GM21515 (cell line): ENCODE data around the gene CREBL2.
"Not testable (repeated sequence)": the region's sequence is repeated elsewhere in the genome, so short reads cannot be mapped to it uniquely, and the experiment has no call there.

Experiments
- ATAC-seq: cut with Tn5 transposase; IDR thresholded peaks from one replicate; pipeline ENCODE4 v1.9.1; 2021; ENCODE audit not compliant: unreplicated experiment

The CREBL2 gene

DNA sequence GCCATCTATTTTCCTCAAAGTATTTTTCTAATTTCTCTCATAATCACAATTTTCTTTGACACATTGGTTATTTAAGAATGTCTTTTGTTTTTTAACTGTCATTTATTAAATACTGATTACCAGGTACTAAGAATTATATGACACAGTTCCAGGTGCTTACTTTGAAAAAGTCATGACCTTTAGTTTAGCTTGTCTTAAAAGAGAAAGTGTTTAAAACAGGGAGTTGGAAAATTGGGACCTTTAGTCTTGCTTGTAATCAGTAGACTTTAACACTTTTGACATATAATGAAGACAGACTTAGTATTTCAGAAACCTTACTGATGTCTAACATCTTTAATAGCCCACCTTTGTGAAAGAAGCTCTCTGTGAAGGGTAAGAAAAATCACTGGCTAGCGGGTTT is 19.2 kb downstream of the CREBL2 start:
- no peak for ATAC-seq

DNA sequence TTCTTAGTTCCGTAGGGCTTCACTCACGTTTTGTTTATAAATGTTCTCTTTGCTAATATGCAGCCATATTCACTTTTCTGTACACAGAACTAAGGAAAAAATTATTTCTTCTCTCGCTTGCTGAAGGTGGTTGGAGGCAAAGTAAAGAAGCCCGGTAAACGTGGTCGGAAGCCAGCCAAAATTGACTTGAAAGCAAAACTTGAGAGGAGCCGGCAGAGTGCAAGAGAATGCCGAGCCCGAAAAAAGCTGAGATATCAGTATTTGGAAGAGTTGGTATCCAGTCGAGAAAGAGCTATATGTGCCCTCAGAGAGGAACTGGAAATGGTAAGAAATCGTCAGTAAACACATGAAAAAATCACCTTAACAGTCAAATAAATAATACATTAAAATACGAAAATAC is 24.0 kb downstream of the CREBL2 start:
- ATAC-seq, result no peak

GRCh38 chr12:12636641-12637040 is 25.0 kb downstream of the CREBL2 start:
- peak; percentile 69 for ATAC-seq

DNA sequence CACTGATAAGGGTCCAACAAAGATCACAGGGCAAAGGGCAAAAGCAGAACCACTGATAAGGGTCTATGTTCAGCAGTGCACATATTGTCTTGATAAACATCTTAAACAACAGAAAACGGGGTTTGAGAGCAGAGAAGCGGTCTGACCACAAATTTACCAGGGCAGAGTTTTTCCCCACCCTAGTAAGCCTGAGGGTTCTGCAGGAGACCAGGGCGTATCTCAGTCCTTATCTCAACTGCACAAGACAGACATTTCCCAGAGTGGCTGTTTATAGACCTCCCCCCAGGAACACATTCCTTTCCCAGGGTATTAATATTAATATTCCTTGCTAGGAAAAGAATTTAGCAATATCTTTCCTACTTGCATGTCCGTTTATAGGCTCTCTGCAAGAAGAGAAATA is 28.3 kb downstream of the CREBL2 start:
- ATAC-seq, result not testable (repeated sequence)

DNA sequence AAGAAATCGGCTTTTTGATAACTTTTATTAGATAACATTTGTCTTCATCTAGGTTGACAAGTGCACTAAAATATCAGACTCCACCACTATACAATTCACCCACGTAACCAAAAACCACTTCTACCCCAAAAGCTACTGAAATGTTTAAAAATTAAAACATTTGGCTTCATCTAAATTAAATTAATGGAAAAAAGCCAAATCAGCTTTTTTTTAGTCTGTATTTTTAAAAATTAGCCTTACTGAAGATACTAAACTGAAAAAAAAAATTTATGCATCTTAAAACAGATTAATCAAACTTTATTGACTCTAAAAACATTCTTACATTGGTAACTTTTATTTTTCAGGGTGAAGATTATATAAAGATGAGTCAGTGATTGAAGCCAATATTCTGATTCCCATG is 30.0 kb downstream of the CREBL2 start:
- no peak for ATAC-seq

GRCh38 chr12:12642916-12643315 is 31.2 kb downstream of the CREBL2 start:
- ATAC-seq, result no peak

DNA sequence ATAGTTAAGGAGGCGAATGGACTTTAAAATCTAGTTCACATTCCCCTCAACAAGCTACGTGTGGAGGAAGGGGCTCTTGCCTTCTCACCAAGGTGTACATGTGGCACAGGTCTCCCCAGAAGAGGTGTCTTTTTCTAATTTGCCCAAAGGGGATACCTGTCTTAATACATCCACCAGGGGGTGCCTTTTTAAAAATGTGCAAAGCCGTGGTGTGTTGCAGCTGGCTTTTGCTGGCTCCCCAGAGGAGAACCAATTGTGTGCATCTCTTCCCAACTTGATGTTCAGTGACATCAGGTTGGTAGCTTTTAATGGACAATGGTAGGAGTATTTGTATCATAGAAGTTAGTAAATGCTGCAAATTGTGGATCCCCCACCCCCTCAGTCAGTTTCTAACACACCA is 33.8 kb downstream of the CREBL2 start:
- peak; percentile 63 for ATAC-seq

DNA sequence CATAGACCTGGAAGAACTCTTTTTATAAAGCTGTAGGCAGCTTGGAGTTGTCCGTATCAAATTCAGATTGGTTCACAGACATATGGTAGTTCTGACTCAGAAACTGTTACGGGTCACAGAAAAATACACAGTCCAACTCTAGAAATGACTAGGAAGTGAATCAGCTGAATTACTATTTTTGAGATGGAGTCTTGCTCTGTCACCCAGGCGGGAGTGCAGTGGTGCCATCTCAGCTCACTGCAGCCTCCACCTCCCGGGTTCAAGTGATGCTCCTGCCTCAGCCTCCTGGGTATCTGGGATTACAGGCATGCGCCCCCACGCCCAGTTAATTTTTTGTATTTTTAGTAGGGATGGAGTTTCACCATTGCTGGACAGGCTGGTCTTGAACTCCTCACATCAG is 34.3 kb downstream of the CREBL2 start:
- ATAC-seq, result not testable (repeated sequence)

DNA sequence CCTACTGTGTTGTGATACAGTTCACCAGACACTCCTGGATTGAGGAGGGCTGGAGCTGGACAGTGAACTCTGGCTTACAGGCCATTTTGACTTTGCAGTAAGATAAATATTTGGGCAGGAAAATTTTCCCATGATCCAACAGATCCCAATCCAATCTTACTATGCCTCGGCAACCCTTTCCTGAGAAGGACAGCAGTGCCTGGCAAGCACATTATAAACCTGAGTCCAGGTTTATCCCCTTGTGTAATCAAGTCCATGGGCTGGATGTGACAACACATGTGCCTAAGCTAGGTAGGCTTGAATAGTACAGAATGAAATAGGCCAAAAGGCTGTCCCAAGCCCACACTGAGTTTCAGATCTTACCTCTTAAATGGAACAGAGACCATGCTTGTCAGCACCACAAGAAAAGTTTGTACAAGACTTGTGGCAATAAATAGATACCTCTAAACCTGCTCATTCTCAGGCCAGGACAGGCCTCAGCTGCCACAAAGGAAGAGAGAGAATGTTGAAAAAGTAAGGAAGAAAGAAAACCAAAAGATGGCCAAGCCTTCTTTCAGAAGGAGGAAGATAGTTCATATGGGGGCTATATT is 34.9 kb downstream of the CREBL2 start:
- ATAC-seq, result no peak

GRCh38 chr12:12648284-12648683 is 36.6 kb downstream of the CREBL2 start:
- ATAC-seq, result no peak

DNA sequence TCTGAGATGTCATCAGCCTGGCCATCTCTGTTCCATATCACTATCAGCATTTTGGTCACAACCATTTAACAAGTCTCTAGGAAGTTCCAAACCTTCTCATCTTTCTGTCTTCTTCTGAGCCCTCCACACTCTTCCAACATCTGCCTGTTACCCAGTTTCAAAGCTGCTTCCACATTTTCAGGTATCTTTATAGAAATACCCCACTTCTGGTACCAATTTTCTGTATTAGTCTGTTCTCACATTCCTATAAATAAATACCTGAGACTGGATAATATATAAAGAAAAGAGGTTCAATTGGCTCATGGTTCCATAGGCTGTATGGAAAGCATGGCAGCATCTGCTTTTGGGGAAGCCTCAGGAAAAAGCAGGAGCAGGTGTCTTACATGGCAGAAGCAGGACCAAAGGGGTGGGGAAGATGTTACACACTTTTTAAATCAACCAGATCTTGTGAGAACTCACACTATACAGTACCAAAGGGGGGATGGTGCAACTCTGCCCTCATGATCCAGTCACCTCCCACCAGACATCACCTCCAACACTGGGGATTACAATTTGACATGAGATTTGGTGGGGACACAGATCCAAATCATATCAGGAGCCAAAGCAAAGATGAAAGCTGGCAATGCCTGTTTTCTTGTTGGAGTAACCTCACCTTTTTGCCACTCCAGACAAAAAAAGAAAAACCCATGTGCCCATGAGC is 37.4 kb downstream of the CREBL2 start:
- ATAC-seq, result no peak

- no peak for ATAC-seq
Measured at GRCh38 chr12:12651752-12652151, 40.1 kb downstream of the CREBL2 start.

GRCh38 chr12:12652704-12653103 is 41.0 kb downstream of the CREBL2 start:
- not testable (repeated sequence) for ATAC-seq

DNA sequence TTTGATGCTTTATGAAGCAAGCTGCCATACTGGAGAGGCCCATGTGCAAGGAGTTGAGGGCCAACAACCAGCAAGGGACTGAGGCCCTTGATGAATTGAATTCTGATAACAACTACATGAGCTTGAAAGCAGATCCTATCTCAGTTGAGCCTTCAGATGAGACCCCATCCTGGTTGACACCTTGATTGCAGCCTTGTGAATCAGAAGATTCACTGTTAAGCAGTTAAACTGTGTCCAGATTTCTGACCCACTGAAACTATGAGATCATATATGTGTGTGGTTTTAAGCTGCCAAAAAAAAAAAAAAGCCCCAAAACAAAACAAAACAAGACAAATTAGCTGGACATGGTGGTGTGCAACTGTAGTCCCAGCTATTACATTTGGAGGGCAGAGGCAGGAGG is 42.2 kb downstream of the CREBL2 start:
- no peak for ATAC-seq

- ATAC-seq, result no peak
Measured at GRCh38 chr12:12654691-12655460, 43.2 kb downstream of the CREBL2 start.

DNA sequence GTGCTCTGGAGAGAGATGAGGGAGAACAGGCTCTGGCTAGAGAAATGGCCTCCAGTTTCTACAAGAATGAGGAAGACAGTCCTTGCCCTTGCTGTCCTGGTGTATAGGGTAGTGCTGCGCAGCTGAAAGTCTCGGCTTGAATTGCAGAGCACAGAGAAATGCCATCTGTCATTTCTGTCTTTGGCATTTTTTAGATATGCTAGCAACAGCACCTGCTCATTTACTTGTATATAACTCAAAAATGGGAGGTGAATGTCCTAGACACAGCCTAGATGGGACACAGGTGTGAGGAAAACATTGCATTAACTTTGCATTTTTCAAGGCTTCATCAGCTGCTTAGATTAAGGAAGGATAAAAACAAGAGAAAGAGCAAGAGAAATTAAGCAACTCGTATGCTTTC is 48.5 kb downstream of the CREBL2 start:
- ATAC-seq, result no peak

- no peak for ATAC-seq
Measured at GRCh38 chr12:12661086-12661856, 49.6 kb downstream of the CREBL2 start.

DNA sequence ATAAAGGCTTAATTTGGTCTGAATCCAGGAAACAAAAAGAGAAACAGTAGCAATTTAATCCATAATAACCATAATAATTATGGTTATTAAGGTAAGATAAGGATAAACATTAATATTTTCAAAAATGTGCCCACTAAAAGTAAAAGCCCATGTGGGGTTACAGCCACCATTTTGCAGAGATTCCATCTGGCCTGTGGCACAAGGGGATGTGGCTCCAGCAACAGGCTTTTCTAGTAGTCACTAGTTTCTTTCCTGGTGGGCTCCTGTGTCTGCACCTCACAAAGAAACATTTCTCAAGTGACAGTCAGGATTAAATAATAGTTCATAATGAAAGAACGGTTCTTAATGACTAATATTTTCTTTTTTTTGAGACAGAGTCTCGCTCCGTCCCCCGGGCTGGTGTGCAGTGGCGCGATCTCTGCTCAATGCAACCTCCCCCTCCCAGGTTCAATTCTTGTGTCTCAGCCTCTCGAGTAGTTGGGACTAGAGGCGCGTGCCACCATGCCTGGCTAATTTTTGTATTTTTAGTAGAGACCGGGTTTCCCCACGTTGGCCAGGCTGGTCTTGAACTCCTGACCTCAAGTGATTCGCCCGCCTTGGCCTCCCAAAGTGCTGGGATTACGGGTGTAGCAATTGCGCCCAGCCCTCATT is 52.1 kb downstream of the CREBL2 start:
- ATAC-seq, result no peak

DNA sequence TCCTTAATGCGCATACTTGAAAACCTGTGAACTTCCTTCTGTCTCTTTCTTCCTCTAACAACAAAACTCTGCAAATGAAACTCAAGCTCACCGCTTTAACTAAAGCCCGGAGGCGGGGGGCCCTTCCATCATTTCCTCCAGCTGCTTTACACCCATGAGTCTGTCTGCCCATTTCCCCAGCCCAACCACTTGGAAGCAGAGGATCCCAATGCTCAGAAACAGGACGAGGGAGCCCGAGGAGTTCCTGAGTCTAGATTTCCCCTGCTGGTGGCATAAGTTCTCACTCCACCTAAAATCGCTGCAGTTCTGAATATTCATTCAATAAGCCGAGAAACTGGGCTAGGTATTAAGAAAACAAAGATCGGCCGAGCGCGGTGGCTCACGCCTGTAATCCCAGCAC is 53.5 kb downstream of the CREBL2 start:
- no peak for ATAC-seq

DNA sequence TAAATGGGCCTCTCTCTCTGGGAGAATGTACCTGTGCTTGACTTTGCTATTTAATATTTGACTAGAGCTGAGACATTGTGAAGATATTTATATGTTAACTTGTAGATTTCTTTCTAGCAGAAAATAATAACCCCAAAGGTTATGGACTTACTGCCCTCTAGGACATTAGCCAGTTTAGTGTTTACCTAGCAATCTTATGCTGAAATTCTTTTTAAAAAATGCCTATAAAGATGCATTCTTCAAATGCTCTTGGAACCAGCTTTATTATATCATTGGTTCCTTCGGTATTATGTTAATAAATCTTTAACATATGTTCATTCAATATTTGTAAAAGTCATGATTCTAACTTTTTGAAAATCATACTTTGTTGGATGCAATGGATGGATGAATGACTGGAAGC is 56.3 kb downstream of the CREBL2 start:
- no peak for ATAC-seq

DNA sequence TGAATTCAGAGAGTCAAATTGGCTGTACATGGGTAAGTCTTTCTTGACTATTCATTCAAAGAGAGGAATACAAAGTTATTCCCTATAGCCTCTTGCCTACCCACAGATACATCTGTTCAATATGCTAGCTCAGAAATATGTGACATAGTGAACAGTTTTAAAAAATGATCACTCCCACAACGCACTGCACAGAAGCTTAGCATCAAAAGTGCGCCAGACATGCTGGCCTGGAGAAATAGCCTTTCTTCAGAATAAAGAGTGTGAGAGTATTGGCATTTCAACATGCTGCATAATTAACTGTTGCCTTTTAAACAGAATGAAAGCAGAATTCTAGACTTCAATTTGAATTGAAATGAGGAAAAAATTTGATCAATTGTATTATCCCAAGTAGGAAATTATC is 57.3 kb downstream of the CREBL2 start:
- no peak for ATAC-seq
